Neural cell (in vitro differentiated cells): ENCODE data around the gene NRROS. TPM values are rescaled to one million over a fixed set of nuclear protein-coding genes. Genes with fewer than 3 reads are reported as not detected.
A peak's percentile ranks its signal among the peaks of the same experiment; 100 is the strongest.

Experiments
- H2AFZ ChIP-seq: fragments of 200-600, 300-800 bp; sonication (generic), shearing (Covaris generic); 2 replicates; pipeline ENCODE4 v1.6.0; 2014; ENCODE audit warnings: low read depth, mild to moderate bottlenecking, antibody characterized with exemption, low read length, moderate library complexity
- H3F3A ChIP-seq: fragments of 200-600 bp; shearing (Covaris generic); 2 replicates; pipeline ENCODE4 v1.6.1; 2016; ENCODE audit warnings: mild to moderate bottlenecking, moderate library complexity, mixed read lengths, antibody characterized with exemption, low read length; ENCODE audit not compliant: insufficient read depth, poor library complexity, severe bottlenecking
- H3K27ac ChIP-seq: fragments of 200-600, 300-800 bp; sonication (generic), shearing (Covaris generic); 2 replicates; pipeline ENCODE4 v1.5.1; 2014; ENCODE audit warnings: mild to moderate bottlenecking, low read length, moderate library complexity
- H3K27me3 ChIP-seq: fragments of 300-800, 200-600 bp; sonication (generic), shearing (Covaris generic); 2 replicates; pipeline ENCODE4 v1.6.0; 2014; ENCODE audit warnings: mild to moderate bottlenecking, low read depth, low read length, moderate library complexity; ENCODE audit not compliant: insufficient read depth
- H3K36me3 ChIP-seq: fragments of 300-800, 200-600 bp; sonication (generic), shearing (Covaris generic); 2 replicates; pipeline ENCODE4 v1.5.1; 2014; ENCODE audit warnings: mild to moderate bottlenecking, antibody characterized with exemption, low read length, moderate library complexity; ENCODE audit not compliant: insufficient read depth
- H3K4me2 ChIP-seq: fragments of 300-800, 200-600 bp; sonication (generic), shearing (Covaris generic); 2 replicates; pipeline ENCODE4 v1.6.0; 2014; ENCODE audit warnings: mild to moderate bottlenecking, low read length
- H3K4me3 ChIP-seq: fragments of 300-800, 200-600 bp; sonication (generic), shearing (Covaris generic); 2 replicates; pipeline ENCODE4 v1.5.1; 2014; ENCODE audit warnings: mild to moderate bottlenecking, low read length, moderate library complexity
- H3K79me2 ChIP-seq: fragments of 200-600 bp; shearing (Covaris generic); replicated peaks from 2 replicates; pipeline ENCODE4 v1.6.0; 2014; ENCODE audit warnings: mild to moderate bottlenecking, low read length, moderate library complexity; ENCODE audit not compliant: insufficient read depth
- H3K9ac ChIP-seq: fragments of 300-800, 200-600 bp; sonication (generic), shearing (Covaris generic); 2 replicates; pipeline ENCODE4 v1.6.1; 2016; ENCODE audit warnings: mild to moderate bottlenecking, low read length, mixed read lengths
- H3K9me2 ChIP-seq: fragments of 200-600 bp; shearing (Covaris generic); 2 replicates; pipeline ENCODE4 v1.6.1; 2016; ENCODE audit warnings: mild to moderate bottlenecking, low read length, mixed read lengths; ENCODE audit not compliant: insufficient read depth
- H3K9me3 ChIP-seq: fragments of 200-600, 300-800 bp; sonication (generic), shearing (Covaris generic); 2 replicates; pipeline ENCODE4 v1.6.1; 2016; ENCODE audit warnings: mild to moderate bottlenecking, mixed run types, low read length, moderate library complexity, mixed read lengths
- H4K20me1 ChIP-seq: fragments of 200-600 bp; shearing (Covaris generic); 2 replicates; pipeline ENCODE4 v1.6.1; 2016; ENCODE audit warnings: mild to moderate bottlenecking, mixed run types; ENCODE audit not compliant: insufficient read depth
- CTCF ChIP-seq: fragments of 450-650 bp; IDR thresholded peaks from 2 replicates; pipeline ENCODE4 v1.5.1; 2014; ENCODE audit warnings: antibody characterized with exemption, mild to moderate bottlenecking, moderate library complexity; ENCODE audit not compliant: poor library complexity, severe bottlenecking
- EP300 ChIP-seq: fragments of 450-650 bp; conservative IDR thresholded peaks from 2 replicates; pipeline ENCODE4 v1.6.1; 2014; ENCODE audit warnings: antibody characterized with exemption, mild to moderate bottlenecking, moderate library complexity; ENCODE audit not compliant: poor library complexity, severe bottlenecking
- EZH2 ChIP-seq: fragments of 200-600, 300-800 bp; shearing (Covaris generic), sonication (generic); IDR thresholded peaks from 2 replicates; pipeline ENCODE4 v1.6.1; 2014; ENCODE audit warnings: antibody characterized with exemption, low read length, borderline replicate concordance, mild to moderate bottlenecking; ENCODE audit not compliant: insufficient read depth, poor library complexity, severe bottlenecking
- MXI1 ChIP-seq: fragments of 450-650 bp; conservative IDR thresholded peaks from 2 replicates; pipeline ENCODE4 v1.6.1; 2014; ENCODE audit warnings: antibody characterized with exemption, mild to moderate bottlenecking; ENCODE audit not compliant: poor library complexity, severe bottlenecking
- POLR2AphosphoS5 ChIP-seq: IDR thresholded peaks from 2 replicates; pipeline ENCODE4 v1.6.1; 2012
- RAD21 ChIP-seq: fragments of 450-650 bp; conservative IDR thresholded peaks from 2 replicates; pipeline ENCODE4 v1.6.1; 2014; ENCODE audit warnings: antibody characterized with exemption, mild to moderate bottlenecking, moderate library complexity
- REST ChIP-seq: IDR thresholded peaks from 2 replicates; pipeline ENCODE4 v1.6.1; 2012; ENCODE audit warnings: borderline replicate concordance
- SMC3 ChIP-seq: fragments of 450-650 bp; conservative IDR thresholded peaks from 2 replicates; pipeline ENCODE4 v1.6.1; 2014; ENCODE audit warnings: antibody characterized with exemption, mild to moderate bottlenecking, moderate library complexity; ENCODE audit not compliant: poor library complexity
- TAF1 ChIP-seq: IDR thresholded peaks from 2 replicates; pipeline ENCODE4 v1.6.1; 2012; ENCODE audit warnings: low read depth
- polyA plus RNA-seq: library from polyadenylated mRNA; depleted of rRNA; stranded (reverse); fragments of >200 nt; gene quantifications from 2 replicates; pipeline ENCODE4 v1.2.3, GENCODE V29; 2014

Gene NRROS
- polyA plus RNA-seq, 1 donor from 2014 or later: not detected

GRCh38 chr3:196691386-196691785 lies 51.9 kb downstream of the NRROS start:
- Histone ChIP-seq H3K9me2 (no peaks in the 10 kb centered on the region), H4K20me1 (no peaks in the 10 kb centered on the region), H3K9me3 (no peaks in the 10 kb centered on the region), H3K9ac (no peak overlapping the region), H2AFZ (no peak overlapping the region), H3K36me3 (no peaks in the 10 kb centered on the region), H3K4me3 (no peak overlapping the region), H3K79me2 (no peaks in the 10 kb centered on the region), H3F3A (no peaks in the 10 kb centered on the region), H3K4me2 (no peak overlapping the region), H3K27me3 (no peaks in the 10 kb centered on the region), H3K27ac (no peak overlapping the region)
- TF ChIP-seq POLR2AphosphoS5 (no peak), MXI1 (no peak), EZH2 (no peak), REST (no peak), EP300 (no peak), TAF1 (no peak), CTCF (no peak), RAD21 (no peak), SMC3 (no peak)

GRCh38 chr3:196694202-196694638 lies 54.7 kb downstream of the NRROS start:
- Histone ChIP-seq H3K36me3 (no peaks in the 10 kb centered on the region), H3K79me2 (no peaks in the 10 kb centered on the region), H3K9ac (no peak overlapping the region), H3K9me2 (no peaks in the 10 kb centered on the region), H3F3A (no peaks in the 10 kb centered on the region), H3K9me3 (no peaks in the 10 kb centered on the region), H3K4me2 (no peak overlapping the region), H3K27ac (no peak overlapping the region), H2AFZ (no peak overlapping the region), H4K20me1 (no peaks in the 10 kb centered on the region), H3K4me3 (no peak overlapping the region), H3K27me3 (no peaks in the 10 kb centered on the region)
- TF ChIP-seq RAD21: peak; percentile 12
- no peak for TF ChIP-seq CTCF
